ENCODE data around the gene ARHGEF16.

DNA sequence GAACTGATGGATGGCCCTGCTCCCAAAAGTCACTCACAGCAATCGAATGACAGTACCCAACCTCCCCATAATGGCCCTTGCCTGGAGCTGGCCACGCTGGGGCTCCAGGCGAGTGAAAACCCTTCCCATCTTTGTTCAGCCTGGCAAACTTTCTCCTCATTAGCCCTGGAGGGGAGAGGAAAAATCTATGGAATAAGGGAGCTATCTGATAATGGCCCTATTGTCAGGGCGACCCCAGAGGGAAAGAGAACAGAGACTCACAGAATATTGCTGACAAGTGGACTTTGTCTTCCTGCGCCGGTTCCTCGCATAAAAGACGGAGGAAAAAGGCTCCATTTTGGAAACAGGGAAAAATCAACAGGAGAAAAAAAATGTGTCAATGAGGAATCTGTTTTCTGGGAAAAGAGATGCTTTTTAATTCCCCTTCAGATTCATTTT, 13.0 kb upstream of the ARHGEF16 start:
- TF ChIP-seq, protein P1, sequence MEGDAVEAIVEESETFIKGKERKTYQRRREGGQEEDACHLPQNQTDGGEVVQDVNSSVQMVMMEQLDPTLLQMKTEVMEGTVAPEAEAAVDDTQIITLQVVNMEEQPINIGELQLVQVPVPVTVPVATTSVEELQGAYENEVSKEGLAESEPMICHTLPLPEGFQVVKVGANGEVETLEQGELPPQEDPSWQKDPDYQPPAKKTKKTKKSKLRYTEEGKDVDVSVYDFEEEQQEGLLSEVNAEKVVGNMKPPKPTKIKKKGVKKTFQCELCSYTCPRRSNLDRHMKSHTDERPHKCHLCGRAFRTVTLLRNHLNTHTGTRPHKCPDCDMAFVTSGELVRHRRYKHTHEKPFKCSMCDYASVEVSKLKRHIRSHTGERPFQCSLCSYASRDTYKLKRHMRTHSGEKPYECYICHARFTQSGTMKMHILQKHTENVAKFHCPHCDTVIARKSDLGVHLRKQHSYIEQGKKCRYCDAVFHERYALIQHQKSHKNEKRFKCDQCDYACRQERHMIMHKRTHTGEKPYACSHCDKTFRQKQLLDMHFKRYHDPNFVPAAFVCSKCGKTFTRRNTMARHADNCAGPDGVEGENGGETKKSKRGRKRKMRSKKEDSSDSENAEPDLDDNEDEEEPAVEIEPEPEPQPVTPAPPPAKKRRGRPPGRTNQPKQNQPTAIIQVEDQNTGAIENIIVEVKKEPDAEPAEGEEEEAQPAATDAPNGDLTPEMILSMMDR (IDR thresholded peaks at IDR 0.05 in 4 of 5, conservative IDR thresholded peaks at IDR 0.05 in 1 of 5) = no peak
- TF ChIP-seq POLR2A (IDR thresholded peaks at IDR 0.05) = no peak

All from gastrocnemius medialis (tissue), 4 donors.